ENCODE measurements around the gene POU6F2. TPM values are rescaled to one million over a fixed set of nuclear protein-coding genes. Genes with fewer than 3 reads are reported as not detected.

Gene POU6F2
- total RNA-seq, 1 donor from 2014 or later = 0.04 TPM

GRCh38 chr7:39197831-39198230, 220.1 kb downstream of the POU6F2 start:
- no peaks in the 10 kb centered on the region for H3K27me3 ChIP-seq (ENCODE audit: control insufficient read depth, insufficient read depth, low read length)
- TF ChIP-seq, protein P1, sequence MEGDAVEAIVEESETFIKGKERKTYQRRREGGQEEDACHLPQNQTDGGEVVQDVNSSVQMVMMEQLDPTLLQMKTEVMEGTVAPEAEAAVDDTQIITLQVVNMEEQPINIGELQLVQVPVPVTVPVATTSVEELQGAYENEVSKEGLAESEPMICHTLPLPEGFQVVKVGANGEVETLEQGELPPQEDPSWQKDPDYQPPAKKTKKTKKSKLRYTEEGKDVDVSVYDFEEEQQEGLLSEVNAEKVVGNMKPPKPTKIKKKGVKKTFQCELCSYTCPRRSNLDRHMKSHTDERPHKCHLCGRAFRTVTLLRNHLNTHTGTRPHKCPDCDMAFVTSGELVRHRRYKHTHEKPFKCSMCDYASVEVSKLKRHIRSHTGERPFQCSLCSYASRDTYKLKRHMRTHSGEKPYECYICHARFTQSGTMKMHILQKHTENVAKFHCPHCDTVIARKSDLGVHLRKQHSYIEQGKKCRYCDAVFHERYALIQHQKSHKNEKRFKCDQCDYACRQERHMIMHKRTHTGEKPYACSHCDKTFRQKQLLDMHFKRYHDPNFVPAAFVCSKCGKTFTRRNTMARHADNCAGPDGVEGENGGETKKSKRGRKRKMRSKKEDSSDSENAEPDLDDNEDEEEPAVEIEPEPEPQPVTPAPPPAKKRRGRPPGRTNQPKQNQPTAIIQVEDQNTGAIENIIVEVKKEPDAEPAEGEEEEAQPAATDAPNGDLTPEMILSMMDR (IDR thresholded peaks at IDR 0.05; ENCODE audit: insufficient read depth, low read length, poor library complexity, severe bottlenecking) = no peak
- no peaks in the 10 kb centered on the region for H3K36me3 ChIP-seq (ENCODE audit: control insufficient read depth, insufficient read depth, low read length)
- H3K4me3 ChIP-seq (ENCODE audit: low read depth, low read length) = no peak overlapping the region
- no peak for DNase-seq (ENCODE audit: low read depth)

DNA sequence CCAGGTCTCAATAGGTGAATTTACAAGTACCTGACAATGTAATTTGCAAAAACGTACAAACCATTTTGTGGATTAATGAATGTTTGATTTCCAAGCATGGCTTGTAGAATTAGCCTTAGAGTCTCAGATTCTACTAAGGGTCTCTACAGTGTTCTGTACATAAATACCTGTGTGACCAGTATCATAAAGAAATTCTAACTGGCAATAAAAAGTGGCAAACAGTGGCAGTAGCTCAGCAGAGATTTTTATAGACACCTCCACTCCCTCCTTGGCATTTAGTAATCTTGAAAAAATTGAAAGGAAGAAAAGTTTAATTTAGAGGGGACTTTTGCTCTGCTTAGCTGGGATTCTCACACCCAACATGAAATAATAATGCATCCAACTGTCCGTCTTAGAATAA, 220.8 kb downstream of the POU6F2 start:
- DNase-seq (ENCODE audit: low read depth) = no peak
- Histone ChIP-seq H3K27me3 (ENCODE audit: control insufficient read depth, insufficient read depth, low read length) (no peaks in the 10 kb centered on the region), H3K4me3 (ENCODE audit: low read depth, low read length) (no peak overlapping the region), H3K36me3 (ENCODE audit: control insufficient read depth, insufficient read depth, low read length) (no peaks in the 10 kb centered on the region)
- TF ChIP-seq, protein P1 (IDR thresholded peaks at IDR 0.05; ENCODE audit: insufficient read depth, low read length, poor library complexity, severe bottlenecking) = no peak

- TF ChIP-seq, protein P1 (IDR thresholded peaks at IDR 0.05; ENCODE audit: insufficient read depth, low read length, poor library complexity, severe bottlenecking) = no peak
- no peaks in the 10 kb centered on the region for H3K36me3 ChIP-seq (ENCODE audit: control insufficient read depth, insufficient read depth, low read length)
- DNase-seq (ENCODE audit: low read depth) = no peak
- H3K27me3 ChIP-seq (ENCODE audit: control insufficient read depth, insufficient read depth, low read length) = no peaks in the 10 kb centered on the region
- no peak overlapping the region for H3K4me3 ChIP-seq (ENCODE audit: low read depth, low read length)
Measured at GRCh38 chr7:39199006-39199405, 221.3 kb downstream of the POU6F2 start.

DNA sequence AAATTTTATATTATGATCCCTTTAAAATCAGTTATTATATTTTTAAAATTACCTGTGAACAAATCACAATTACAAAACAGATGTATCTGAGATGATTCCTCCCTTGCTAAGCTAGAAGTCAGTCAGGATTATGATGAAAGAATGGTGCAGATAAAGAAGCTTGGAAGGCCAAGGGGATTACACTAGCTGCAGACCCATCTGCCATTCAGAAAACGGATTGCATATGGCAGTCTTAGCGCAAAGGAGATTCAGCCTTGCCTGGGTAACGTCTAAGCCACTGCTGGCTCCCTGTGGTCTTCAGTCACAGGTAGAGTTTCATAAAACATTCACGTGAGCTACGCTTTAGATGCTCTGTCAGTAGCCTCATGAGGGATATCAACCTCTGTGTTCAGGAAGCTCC, 222.2 kb downstream of the POU6F2 start:
- H3K27me3 ChIP-seq (ENCODE audit: control insufficient read depth, insufficient read depth, low read length) = no peaks in the 10 kb centered on the region
- DNase-seq (ENCODE audit: low read depth) = no peak
- H3K36me3 ChIP-seq (ENCODE audit: control insufficient read depth, insufficient read depth, low read length) = no peaks in the 10 kb centered on the region
- H3K4me3 ChIP-seq (ENCODE audit: low read depth, low read length) = no peak overlapping the region
- TF ChIP-seq, protein P1 (IDR thresholded peaks at IDR 0.05; ENCODE audit: insufficient read depth, low read length, poor library complexity, severe bottlenecking) = no peak

DNA sequence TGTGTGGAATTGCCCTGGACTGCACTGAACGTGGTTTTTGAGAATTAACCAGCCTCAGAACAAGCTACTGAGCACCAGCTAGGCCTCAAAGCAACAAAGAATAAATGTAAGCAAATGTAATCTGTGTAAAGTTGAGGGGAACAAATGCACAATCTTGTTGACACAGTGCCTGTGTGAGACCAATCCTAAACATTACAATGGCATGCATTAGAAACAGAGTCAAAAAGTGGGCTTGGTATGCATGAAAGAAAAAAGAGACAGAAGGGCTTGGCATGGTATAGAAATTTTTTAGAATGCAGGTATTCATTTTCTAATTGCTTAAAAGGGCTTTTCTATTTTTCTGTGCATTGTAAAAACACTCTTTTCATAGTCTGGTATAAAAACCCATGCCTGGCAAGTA, 224.3 kb downstream of the POU6F2 start:
- TF ChIP-seq, protein P1 (IDR thresholded peaks at IDR 0.05; ENCODE audit: insufficient read depth, low read length, poor library complexity, severe bottlenecking) = no peak
- H3K36me3 ChIP-seq (ENCODE audit: control insufficient read depth, insufficient read depth, low read length) = no peaks in the 10 kb centered on the region
- H3K27me3 ChIP-seq (ENCODE audit: control insufficient read depth, insufficient read depth, low read length) = no peaks in the 10 kb centered on the region
- DNase-seq (ENCODE audit: low read depth) = no peak
- no peak overlapping the region for H3K4me3 ChIP-seq (ENCODE audit: low read depth, low read length)

DNA sequence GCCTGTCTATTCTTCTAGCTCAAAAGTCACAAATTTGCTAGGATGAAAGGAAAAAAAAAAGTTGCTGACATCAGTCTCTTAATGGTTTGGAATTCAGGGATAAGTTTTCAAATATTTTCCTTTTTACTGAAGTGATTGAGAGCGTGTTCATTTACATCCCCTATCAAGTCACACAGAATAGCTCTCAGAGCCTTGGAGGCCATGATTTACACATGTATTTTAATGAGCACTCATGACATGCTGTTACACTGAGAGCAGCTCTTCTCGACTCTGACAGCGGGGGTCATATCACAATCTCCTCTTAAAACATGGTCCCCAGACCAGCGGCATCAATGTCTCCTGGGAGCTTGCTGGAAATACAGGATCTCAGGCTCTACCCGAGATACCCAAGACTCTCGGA, 232.7 kb downstream of the POU6F2 start:
- no peaks in the 10 kb centered on the region for H3K27me3 ChIP-seq (ENCODE audit: control insufficient read depth, insufficient read depth, low read length)
- no peak overlapping the region for H3K4me3 ChIP-seq (ENCODE audit: low read depth, low read length)
- no peaks in the 10 kb centered on the region for H3K36me3 ChIP-seq (ENCODE audit: control insufficient read depth, insufficient read depth, low read length)
- TF ChIP-seq, protein P1 (IDR thresholded peaks at IDR 0.05; ENCODE audit: insufficient read depth, low read length, poor library complexity, severe bottlenecking) = no peak
- DNase-seq (ENCODE audit: low read depth) = no peak
